NCI-H510A (cell line): Measurements from ENCODE around the gene MAMDC2.
A peak's percentile ranks its signal among the peaks of the same experiment; 100 is the strongest.

Source experiments
- DNase-seq: peaks from one replicate; lab custom pipeline; 2025; lab: John Stamatoyannopoulos, UW

MAMDC2 gene

DNA sequence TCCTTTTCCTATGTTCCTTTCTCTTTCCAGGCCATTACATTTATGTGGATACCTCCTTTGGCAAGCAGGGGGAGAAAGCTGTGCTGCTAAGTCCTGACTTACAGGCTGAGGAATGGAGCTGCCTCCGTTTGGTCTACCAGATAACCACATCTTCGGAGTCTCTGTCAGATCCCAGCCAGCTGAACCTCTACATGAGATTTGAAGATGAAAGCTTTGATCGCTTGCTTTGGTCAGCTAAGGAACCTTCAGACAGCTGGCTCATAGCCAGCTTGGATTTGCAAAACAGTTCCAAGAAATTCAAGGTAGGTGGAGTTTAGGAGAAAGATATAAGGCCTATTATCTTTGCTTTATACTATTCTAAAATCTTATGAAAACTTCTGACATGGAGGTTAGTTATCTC is 64.5 kb downstream of the MAMDC2 start:
- no peak for DNase-seq

DNA sequence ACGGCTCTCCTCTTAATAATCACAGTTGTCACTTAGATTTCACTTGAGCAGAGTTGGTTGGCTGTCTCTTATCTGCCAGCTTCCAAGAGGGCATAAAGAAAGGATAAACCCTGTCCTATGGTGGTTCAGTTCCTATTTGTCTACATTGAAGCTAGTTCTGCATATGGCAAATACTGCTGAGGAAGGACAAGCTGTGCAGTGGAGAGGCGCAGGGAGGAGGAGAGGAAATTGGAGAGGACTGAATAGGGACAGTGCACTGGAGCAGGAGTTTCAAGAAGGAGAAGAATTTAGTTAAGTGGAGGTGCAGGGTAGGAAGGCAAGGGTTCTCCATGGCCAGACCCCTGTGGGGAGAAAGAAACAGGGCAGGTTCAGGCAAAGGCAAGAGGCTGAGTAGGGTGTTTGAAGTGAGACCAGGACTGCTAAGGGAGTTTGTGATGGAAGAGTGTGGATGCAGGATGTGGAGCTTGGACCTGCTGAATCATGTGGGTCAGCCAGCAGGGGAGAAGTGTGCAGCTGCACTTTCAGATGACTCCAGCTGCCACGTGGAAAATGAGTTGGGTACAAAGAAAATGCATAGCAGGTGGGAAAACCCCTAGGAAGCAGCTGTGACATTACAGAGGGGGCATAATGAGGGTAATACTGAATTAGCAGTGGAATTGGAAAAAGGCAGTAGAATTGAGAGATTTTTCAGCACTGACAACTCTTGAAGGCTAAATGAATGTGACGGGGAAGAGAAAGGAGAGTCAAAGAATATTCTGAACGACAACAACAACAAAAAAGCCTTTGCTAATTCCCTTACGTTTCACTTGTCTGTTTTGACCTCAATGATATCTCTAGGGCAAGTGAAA is 66.8 kb downstream of the MAMDC2 start:
- DNase-seq: peak; percentile 28

DNA sequence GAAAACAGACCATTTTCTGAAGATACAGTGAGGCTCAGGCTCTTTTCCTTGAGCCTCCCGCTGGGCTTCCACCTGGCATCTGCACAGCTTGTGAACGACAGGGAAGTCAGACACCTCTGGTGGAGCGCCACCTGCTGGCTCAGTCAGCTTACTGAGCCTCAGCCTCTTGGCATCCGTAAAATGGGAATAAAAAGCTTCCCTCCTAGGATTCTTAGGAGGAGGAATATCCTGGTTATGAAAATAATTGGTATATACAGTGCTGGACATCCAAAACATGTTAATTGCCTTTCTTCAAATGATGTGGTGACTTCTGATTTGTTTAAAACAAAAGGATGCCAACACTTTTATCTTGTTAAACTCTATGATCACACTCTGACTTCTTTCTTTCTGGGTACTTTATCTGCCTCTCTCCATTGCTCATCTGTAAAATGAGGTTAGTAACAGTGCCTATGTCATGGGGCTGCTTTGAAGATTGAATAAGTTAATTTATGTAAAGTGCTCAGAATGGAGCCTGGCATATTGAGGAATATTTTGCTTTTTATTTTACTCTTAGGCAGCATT is 67.5 kb downstream of the MAMDC2 start:
- DNase-seq: peak; percentile 78

DNA sequence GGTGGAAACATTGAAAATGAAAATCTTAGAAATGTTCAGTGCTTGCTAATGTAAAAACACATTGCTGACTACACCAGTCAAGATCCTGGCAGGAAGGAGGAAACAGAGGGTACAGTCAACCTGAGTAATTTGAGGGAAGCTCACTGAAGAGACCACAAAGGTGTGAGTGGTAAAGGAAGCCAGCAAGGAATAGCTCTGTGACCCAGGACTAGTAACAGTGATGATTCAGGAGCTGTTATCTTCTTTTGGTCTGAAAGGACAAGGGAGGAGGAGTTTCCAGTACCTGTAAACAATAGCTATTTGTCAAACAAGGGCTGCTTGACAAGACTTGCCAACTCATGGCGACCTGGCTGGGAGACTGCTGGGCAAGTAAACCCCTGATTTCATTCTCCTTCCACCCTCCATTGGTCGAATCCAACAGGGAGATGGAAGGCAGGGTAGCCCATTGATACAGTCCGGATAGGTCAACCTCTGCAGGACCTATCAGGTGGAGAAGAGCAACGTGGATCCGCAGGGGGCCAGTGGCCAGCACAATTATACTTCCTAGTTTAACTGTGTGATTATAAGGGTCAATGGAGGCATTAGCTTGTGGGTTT is 68.1 kb downstream of the MAMDC2 start:
- DNase-seq: no peak

DNA sequence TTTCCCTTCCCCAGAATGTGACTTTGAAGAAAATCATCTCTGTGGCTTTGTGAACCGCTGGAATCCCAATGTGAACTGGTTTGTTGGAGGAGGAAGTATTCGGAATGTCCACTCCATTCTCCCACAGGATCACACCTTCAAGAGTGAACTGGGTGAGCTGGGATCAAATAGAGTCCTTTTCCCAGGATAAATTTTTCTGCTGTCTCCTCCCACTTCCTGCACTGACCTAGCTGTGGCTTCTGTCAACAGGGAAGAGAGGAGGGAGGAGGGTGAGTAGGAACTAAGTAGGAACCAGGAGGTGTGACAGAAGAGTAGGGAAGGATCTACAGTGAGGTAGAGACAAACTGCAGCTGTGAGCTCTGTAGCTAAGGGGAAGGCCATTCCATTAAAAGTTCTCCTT is 69.3 kb downstream of the MAMDC2 start:
- DNase-seq: no peak

DNA sequence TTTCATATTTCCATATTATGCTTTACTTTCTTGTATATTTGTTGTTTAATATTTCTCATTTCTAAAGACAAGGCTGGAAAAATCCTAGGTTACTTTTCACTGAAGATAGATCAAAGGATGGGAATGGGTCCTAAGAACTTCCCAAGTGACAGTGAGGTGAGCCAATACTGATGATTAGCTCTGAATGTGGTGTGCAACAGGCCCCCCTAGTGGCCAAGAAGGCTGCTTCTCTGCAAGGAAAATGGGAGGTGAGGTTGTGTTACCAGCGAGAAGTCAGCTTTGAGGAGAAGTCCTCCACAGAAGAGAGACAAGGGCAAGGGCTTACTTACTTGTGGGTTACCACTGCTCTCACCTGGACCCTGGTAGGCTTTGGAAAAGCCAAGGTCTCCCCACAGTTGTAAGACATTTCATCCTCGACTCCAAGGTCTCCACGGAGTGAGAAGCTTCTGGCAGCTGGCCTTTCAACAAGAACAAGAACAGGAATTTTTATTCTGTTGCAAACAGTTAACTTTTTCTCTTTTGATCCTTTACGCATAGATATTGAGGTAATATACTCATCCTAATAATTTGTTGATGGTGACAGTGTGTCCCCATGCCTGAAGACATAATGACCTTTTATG is 69.9 kb downstream of the MAMDC2 start:
- no peak for DNase-seq

DNA sequence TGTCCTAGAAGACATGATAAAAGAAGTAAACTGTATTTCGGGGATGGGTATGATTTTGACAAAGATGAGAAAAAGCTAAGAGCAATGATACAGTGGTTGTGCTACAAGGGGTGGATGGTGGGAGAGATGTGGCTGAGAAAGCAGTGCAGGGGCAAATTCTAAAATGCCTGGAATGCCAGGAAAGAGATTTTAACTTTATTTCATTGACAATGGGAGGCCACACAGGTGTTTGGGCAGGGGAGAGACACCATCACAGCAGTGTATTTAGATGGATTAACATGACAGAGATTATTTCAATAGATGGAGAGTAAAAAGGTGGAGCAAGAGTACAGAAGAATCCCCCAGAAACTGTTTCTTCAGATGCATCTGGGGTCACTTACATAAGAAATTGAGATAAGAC is 71.2 kb downstream of the MAMDC2 start:
- no peak for DNase-seq

DNA sequence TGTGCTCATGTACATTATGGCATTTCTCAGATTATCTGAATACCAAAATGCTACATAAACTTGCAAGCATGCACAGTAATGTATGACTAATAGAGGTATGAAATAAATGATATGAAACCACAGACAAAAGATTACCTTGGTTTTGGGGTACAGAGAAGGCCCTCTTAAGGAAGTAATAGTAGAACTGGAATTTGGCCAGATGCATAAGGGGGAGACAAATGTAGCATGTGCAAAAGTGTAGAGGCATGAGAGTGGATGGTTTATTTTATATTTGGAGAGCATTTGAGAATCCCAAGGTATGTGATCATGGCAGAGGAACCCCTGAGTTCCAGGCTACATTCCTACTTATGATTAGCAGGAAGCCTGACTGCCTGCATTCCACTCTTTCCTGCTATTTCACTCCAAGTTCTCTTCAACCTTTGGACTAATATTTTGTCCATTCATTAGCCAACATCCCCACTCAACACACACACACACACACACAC is 74.2 kb downstream of the MAMDC2 start:
- no peak for DNase-seq

DNA sequence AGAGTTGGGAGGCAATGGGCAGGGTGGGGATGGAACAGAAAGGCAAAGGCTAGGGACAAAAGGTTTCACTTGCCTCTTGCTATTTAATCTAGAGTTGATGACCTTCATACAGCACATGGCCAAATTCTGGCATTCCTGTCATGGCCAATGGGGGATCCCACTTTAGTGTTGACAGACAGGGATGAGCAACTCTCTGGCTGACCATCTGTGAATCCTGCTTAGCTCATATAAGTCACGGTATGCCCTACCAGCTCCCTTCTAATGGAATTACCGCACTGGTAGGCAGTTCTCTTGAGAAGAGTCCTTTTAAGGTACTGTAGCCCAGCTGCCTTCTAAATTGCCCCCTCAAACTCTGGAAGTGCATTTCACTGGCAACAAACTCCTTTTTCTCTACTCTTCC is 76.1 kb downstream of the MAMDC2 start:
- DNase-seq: no peak

DNA sequence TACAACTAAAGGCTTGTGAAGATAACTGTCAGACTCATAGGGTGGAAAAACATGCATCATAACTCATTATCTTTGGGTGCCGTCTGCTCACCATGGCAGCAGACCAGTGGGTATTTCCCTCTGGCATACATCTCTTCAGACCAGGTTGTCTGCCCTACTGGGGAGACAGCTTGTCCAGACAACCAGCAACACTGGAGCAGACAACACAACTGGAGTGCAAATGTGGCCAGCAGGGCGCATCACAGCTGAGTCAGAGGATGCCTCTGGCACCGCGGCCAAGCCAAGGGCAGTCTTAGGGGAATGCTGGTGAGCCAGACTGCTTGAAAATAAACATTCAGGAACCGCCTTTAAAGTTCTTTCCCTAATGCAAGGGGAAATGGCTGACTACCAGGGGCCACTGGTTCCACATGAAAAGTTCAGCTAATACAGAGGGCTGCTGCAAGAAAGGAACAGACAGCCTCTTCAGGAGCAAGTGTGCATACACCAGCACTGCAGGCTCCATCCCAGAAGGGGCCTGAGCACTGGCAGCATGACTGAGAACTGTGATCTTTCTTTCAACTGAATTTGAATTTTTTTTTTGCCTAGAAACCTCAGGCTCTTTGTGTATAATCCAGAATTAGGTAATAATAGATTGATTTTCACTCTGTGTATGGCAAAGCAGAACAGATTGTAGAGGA is 77.3 kb downstream of the MAMDC2 start:
- DNase-seq: no peak

DNA sequence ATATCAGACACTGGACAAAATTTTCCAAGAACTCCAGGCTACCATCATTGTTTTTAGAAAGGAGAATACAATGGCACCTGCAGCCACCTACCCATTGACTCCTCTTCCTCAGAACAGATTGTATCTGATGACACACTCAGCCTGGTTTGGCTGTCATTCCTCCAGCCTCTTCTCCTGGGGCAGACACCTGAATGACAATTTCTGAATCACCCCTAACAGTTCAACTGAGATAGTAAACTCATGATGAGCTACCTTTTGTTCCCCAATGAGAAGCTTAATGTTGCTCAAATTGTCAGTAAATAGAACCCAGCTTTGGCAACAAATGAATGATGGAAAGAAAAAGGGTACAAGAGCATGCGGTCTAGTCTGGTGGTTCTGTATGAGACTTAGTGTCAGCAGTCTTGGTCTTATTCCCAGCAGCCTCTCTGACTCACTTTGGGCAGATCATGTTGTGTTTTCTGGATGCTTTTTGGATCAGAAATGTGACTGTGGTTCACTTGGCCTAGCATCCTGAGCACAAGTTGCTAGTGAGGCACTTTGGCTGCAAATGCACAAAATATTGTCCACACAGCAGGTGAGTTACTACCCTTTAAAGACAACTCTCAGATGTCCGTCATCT is 78.3 kb downstream of the MAMDC2 start:
- DNase-seq: no peak

DNA sequence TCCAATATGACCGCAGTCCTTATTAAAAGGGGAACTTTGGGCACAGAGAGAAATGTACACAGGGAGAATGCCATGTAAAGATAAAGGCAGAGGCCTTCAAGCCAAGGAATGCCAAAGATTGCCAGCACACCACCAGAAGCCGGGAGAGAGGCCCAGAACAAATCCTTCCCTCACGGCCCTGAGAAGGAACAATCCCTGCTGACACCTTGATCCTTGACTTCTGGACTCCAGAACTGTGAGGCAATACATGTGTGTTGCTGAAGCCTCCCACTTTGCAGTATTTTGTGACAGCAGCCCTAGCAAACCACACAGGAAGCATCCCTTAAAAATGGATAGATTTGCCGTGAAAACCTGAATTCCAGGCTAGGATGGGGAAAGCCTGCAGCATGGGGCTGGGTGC is 80.0 kb downstream of the MAMDC2 start:
- DNase-seq: no peak

DNA sequence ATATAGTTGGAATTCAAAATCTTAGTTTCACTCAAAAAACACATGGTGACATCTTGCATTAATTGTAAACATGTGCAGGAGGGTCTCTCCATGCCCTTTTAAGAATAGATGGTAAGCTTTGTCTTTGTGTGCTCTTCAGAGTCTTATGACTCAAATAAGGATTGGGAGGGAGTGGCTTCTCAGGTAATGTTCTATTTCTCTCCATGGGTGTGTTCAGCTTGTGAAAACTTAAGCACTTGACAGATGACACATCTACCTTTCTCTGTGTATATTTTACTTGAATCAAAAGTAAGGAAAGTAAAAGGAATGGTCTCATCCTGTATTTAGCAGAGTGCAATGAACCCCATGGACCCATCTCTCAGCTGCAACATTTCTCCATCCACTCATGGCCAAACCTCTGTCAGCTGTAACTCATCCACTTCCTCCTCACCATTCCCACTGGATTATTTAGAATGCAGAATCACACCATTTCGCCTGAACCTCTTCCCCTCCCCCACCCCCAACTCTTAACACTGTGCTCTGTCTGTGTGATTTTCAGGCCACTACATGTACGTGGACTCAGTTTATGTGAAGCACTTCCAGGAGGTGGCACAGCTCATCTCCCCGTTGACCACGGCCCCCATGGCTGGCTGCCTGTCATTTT is 82.1 kb downstream of the MAMDC2 start:
- DNase-seq: no peak

DNA sequence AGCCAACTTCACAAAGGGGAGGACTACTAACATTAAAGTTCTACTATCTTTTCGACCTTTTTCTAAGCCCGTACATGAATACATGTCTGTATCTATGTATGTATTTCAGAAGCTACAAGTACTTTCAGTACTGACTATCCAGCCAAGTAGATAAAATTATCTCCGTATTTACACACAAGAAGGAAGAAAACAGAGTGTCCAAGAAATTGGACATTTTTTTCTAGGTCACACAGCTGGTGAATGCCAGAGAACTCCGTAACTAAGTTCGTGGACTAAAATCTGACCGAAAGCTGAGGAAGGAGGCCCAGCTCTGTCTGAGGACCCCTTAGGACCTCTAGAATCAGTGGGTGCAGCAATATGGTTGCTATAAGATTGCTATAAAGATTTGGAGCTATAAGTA is 83.4 kb downstream of the MAMDC2 start:
- DNase-seq: no peak

DNA sequence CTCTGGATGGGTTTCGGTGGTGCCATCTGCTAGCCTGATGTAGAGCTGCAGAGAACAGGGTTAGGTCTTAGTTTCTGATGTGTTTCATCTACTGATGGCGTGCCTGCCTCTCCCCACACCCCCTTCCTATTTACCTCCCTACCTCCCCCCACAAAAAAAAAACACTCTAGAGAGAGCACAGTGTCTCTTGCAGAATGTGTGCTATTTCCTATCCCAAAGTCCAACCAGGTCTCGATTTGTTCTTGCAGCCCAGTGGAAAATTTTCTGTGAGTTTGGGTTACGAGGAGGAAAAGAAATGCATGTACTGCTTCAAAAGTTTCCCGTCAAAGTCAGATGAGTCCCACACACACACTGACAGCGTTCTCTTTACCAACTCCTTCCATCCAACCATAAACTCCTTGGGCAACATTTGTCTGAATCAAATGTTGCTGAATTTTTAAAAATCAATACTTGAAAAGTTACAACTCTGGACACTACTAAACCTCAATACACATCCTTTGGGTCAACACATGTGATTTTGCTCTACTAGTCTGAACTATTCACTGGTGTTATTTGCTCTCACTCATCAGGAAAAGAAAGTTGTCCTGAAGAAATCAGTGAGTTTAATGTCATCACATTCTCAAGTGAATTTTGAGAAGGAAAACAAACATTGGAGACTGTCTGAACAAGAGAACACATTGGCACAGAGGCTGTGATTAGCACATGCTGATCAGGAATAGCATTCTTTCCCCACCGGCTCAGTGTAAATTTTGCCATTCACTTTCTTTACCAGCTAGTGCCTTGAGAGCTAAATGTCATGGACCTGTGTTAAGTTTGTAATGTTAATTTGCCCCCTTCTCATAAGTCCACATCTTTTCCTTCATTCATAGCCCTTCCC is 84.1 kb downstream of the MAMDC2 start:
- DNase-seq: no peak

DNA sequence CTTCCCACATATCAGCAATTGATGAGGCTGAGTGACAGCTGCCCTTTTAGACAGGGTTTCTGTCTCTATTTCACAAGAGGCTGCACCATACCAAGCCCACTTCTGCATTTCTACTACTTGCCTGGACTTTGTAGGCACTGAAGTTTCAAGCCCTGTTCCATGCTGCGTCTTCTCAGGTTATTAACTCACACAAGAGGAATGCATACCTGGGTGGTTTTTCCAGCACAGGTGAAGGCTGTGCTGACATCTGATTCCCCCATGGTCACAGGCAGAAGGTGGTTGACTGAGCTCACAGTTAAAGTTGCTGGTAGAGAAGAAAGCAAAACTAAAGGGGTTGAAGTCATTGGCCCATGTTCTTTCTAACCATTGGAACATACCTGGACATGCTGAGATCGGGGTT is 86.6 kb downstream of the MAMDC2 start:
- DNase-seq: no peak

DNA sequence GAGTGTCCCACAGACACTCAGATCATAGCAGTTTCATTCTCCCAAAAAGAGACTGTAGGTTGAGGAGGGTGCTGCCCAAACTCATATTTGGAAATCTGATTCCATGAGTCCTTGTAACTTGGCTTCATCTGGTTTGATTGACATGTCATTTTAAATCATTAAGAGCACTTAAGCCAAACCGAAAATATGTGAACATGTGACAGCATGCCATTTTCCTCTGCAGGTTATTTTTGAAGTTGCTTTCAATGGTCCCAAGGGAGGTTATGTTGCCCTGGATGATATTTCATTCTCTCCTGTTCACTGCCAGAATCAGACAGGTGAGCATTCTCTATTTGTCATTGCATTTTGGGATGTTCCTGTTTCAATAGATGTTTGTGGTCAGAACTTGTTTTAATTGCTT is 87.6 kb downstream of the MAMDC2 start:
- DNase-seq: no peak

DNA sequence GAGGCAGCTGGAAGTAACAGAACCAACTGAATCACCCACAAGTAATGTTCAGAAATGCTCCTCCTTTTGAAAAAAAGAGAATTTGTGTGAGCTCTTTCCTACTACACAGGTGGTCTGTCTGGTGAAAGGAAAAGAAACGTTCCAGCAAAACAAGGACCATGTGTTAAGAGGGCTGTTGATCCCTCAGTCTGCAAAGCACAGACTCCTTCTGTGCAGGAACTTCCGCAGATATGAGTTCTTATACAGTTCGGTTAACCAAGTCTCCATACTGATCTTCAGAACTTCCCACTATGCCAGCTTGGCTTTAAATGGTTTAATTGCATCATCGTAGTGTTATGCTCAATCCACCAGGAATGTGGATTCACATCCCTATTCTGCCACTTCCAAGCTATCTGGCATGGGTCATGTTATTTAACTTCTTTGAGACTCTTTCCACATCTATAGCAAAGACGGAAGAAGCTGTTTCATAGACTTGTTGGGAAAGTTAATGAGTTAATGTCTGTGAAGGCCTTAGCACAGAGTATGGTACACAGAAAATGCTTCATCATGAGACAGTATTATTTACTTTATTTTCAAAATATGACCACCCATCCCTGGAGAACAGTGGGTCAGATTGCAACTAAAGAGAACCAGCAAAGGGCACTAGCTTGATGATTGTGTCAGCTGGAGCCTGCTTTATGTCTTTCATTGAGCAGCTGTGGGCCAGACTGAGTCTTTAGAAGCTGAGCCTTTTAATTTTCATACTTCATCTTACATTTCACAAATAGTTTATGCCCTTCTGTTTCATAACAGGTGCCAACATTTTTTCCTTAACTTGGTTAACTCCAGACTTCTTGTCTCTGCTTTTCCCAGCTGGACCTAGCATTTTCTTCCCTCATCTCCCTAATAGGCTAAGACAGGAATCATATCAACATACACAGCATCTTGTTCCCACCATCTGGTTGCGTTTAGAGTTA is 89.9 kb downstream of the MAMDC2 start:
- DNase-seq: no peak

DNA sequence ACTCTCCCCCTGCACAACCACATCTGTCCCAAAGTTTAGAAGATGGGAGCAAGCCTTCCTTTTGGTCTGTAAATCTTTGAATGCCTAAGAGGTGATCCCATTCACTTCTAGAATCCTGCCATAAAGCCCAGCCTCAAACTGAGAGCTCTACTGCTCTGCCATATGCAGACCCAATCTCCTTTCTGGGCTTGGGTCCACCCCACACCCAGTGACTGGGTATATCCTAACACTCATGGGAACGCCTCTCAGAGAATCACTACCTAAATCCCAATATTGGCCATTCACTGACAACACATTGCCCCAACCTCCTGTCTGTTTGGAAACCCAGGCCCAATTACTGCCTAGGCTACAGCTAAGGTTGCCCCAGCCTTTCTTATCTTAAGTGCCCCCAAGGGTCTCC is 90.7 kb downstream of the MAMDC2 start:
- DNase-seq: no peak
